Fibroblast of mammary gland (primary cell): ENCODE measurements around the gene RUNX1.
A peak's percentile ranks its signal among the peaks of the same experiment; 100 is the strongest.
"Not testable (repeated sequence)": the region's sequence is repeated elsewhere in the genome, so short reads cannot be mapped to it uniquely, and the experiment has no call there.

Experiments
- DNase-seq: peaks from one replicate; pipeline ENCODE4 v3.0.0-alpha.2; 2010; ENCODE audit warnings: low read depth
- H3K4me3 ChIP-seq: 2 replicates; pipeline ENCODE4 v1.5.1; 2011; ENCODE audit warnings: low read depth, mild to moderate bottlenecking, low read length, moderate library complexity; ENCODE audit not compliant: control insufficient read depth
- TF ChIP-seq, protein P1 (sequence below): conservative IDR thresholded peaks from 2 replicates; pipeline ENCODE4 v1.5.1; 2011; ENCODE audit warnings: low read depth, low read length, inconsistent platforms; ENCODE audit not compliant: control insufficient read depth, insufficient read depth

Gene RUNX1

DNA sequence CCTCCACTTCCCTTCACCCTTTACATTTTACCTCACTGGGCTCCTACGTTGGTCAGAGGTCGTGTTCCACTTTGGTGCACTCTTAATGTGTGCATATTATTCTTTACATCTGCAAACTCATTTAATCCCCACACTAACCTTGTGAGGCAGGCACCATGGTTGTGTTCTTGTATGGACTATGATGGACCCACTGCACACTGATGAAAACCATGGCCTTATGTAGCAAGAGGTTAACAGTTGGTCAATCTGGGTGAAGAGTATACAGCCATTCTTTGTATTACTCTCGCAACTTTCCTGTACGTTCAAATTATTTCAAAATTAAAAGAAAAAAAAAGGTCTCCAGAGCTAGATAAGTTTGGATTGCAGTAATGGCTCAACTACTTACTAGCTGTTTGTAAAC is 78.5 kb downstream of the RUNX1 start:
- no peak for DNase-seq
- no peak overlapping the region for H3K4me3 ChIP-seq

DNA sequence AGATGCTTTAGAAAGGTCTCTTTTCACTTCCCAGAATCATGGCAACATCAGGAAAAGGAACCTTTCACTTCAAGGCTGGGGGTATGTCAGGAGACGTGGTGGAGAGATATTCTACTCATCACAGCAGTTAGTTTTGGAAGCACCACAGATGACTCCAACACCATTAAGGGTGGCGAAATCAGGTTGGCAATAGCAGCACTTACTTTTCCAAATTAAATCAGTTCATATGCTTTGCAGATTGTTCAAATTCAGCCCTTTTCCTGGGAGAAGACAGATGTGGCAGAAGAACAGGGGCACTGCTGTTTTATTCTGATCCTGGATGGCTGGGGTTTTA is 79.0 kb downstream of the RUNX1 start:
- TF ChIP-seq, protein P1, sequence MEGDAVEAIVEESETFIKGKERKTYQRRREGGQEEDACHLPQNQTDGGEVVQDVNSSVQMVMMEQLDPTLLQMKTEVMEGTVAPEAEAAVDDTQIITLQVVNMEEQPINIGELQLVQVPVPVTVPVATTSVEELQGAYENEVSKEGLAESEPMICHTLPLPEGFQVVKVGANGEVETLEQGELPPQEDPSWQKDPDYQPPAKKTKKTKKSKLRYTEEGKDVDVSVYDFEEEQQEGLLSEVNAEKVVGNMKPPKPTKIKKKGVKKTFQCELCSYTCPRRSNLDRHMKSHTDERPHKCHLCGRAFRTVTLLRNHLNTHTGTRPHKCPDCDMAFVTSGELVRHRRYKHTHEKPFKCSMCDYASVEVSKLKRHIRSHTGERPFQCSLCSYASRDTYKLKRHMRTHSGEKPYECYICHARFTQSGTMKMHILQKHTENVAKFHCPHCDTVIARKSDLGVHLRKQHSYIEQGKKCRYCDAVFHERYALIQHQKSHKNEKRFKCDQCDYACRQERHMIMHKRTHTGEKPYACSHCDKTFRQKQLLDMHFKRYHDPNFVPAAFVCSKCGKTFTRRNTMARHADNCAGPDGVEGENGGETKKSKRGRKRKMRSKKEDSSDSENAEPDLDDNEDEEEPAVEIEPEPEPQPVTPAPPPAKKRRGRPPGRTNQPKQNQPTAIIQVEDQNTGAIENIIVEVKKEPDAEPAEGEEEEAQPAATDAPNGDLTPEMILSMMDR: no peak
- DNase-seq: no peak

More for the DNA sequence above, 78.5 kb downstream of the RUNX1 start:
- TF ChIP-seq, protein P1: no peak

DNA sequence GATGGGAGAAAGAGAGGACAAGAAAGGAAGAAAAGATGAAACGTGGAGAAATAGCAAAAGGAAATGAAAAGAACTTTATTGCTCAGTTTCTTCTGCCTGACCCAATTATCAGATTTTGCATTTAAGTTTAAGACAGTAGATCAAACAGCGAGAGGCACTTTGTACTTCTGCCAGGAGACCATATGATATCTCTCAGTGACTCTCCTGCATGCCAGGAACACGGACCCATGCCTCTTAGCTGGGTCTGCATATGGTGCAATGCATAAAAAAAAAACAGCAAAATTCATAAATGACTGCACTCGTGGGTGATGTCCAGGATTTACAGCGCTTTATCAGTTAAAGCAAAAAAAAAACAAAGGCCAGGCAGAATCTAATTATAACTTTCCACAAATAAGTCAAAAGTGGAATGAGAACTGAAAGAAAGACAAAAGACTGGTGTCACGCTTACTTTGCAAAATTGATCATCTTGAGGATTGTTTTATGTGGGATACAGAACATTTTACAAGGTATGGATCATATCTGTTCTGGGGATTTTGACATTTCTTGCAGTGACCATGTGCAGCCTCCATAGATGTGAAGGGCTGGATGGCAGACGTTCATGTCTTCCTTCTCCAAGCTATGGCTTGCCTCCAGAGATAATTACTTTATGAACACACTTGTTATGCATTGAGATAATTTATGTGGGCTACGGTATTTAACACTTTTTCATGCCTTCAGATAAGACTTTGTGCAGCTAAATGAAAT is 79.5 kb downstream of the RUNX1 start:
- TF ChIP-seq, protein P1: no peak
- no peak overlapping the region for H3K4me3 ChIP-seq

More for the DNA sequence above, 79.0 kb downstream of the RUNX1 start:
- no peak overlapping the region for H3K4me3 ChIP-seq

DNA sequence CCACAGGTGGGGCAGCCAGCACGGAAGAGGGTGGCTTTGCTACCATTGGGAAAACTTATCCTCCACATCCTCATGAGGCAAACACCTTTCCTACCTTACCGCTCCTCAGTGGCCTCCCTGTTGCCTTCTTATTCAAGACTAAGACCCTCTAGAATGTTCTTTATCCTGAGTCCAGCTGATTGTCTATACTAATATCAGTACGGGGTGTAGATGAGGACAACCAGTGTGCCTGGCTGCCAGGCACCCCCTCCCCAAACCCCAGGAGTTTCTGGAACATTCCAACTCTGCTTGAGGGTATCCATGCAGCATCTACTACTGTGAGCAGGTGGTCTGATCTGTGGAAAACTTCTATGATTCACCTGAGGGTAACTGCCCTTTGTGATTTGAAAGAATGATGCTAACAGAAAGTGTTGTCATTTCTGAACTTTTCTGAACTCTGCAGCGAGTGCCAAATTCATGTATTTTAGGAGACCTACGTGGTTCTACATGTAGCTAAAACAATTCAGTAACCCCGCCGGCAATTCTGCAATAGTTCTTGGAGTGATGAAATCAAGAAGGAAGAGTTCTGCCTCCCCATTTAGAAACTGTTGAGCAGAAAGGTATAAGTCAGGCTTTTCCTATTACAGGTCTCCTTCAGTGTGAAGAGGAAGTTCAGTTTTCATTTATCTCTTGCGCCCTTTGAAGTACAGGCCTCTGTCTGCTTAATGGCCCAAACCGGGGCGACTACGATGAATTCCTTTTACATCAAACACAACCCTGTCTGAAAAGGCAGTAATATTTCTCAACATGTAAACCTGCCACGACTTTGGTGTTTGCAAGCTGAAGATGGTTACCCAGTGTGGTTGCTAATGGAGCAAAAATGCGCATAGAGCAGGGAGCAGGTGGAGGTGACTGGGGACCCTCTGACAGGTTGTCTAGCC is 80.4 kb downstream of the RUNX1 start:
- DNase-seq: no peak
- H3K4me3 ChIP-seq: no peak overlapping the region
- TF ChIP-seq, protein P1: no peak

More for the DNA sequence above, 79.5 kb downstream of the RUNX1 start:
- no peak for DNase-seq

DNA sequence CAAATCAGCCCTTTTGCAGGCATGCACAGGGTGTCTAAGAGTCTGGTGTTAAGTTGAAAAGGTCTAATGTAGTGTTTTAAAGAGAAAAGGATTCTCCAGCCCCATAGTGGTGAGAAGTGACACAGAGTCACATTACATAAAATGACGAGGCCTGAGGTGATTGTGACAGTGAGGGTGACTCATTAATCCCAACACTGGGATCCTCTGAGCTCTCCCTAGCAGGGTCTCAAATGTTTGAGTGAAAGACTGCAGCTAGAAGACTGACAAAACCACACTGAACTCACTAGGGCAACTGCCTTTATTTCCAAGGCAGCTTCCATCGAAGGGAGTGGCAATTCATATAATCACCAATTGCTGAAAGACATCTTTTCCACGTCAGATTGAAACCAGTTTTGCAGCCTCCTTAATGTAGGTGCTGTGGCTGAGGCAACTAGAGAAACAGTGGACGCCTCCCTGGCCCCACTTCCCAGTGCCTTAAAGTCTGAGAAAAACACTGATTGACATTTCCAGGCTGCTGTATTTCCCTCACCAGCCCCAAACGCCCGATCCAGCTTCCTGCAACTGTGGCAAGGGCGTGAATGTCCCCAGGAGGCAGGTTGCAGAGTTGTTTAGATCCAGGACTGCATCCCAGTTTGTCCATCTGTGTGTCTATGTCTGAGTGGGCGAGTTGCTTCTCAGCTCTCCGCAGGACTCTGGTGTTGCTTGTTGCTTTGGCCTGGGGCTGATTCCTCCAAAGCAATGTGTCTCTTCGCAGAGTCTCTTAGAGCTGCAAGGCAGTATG is 81.4 kb downstream of the RUNX1 start:
- peak; percentile 31 for DNase-seq
- no peak overlapping the region for H3K4me3 ChIP-seq
- TF ChIP-seq, protein P1: no peak

DNA sequence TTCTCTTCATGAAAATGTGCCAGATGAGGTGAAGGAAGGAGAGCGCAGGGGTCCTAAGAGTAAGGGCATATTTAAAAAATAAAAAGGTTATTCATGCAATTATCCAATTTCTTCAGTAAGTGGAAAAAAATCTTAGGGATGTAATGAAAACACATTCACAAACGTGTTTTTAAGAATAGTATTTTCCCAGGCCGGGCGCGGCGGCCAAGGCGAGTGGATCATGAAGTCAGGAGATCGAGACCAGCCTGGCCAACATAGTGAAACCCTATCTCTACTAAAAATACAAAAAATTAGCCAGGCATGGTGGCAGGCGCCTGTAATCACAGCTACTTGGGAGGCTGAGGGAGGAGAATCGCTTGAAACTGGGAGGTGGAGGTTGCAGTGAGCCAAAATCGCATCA is 82.2 kb downstream of the RUNX1 start:
- not testable (repeated sequence) for DNase-seq, H3K4me3 ChIP-seq
